NCI-H1694 treated with DMSO at 0.1 percent for 48 hours (cell line): ENCODE data around the gene ELANE.

Experiments
- DNase-seq: peaks from one replicate; lab custom pipeline; 2025; lab: John Stamatoyannopoulos, UW

Gene ELANE

DNA sequence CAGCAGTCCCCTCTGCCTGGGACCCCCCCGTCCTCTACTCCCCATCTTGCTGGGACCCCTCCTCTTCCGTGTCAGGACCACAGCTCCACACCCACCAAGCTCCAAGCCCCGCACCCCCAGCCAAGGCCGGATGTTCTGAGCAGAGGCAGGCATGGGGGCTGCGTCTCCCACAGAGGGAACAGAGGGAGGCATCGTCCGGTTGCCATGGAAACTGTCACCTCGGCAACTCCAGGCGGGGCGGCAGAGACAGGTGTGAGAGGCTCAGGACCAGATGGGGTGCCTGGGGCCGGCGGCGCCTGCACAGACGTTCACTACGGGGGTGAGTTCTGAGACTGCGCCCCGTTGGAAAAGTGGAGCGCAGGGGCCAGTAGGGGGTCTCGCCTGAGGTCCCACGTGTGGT lies 46.6 kb downstream of the ELANE start:
- DNase-seq, result peak; percentile 61

DNA sequence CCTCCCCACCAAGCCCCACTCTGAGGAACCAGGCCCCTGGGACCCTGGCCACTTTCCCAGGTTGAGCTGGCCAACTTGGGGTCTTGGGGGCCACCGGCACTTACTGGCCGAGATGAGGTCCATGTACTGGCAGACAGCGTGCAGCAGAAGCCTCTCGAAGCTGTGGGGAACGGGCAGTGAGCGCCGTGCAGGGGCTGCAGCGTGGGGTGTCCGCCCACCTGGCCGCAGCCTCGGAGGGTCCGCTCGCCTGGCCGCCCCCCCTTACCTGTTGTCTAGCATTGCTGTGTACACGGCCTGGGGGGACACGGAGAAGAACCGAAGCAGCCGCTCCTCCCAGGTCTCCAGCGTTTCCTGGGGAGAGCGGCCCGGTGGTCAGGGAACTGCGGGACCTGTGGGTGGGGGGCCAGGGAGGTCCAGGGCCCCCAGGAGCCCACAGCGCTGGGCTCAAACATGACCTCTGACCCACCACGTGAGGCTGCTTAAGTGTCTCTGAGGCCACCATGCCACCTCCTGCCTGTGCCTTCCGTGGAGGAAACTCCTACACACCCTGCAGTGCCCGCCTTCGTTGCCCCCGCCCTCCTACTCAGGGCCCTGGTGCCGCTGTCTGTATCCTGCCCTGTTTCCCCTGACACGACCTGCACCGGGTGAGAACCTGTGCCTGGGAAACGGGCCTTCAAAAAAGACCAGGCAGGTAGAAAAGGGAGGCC lies 47.4 kb downstream of the ELANE start:
- DNase-seq, result no peak

DNA sequence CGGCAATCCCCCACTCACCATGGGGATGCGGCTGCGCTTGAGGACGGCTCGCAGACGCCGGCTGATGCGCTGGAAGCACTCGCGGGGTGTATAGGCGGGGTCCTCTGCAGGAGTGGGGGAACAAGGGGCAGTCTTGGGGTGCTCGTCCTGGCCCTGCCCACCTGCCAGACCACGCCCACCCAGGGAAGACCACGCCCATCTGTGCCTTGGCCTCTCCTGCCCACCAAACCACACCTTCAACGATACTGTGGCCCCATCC lies 47.9 kb downstream of the ELANE start:
- no peak for DNase-seq

DNA sequence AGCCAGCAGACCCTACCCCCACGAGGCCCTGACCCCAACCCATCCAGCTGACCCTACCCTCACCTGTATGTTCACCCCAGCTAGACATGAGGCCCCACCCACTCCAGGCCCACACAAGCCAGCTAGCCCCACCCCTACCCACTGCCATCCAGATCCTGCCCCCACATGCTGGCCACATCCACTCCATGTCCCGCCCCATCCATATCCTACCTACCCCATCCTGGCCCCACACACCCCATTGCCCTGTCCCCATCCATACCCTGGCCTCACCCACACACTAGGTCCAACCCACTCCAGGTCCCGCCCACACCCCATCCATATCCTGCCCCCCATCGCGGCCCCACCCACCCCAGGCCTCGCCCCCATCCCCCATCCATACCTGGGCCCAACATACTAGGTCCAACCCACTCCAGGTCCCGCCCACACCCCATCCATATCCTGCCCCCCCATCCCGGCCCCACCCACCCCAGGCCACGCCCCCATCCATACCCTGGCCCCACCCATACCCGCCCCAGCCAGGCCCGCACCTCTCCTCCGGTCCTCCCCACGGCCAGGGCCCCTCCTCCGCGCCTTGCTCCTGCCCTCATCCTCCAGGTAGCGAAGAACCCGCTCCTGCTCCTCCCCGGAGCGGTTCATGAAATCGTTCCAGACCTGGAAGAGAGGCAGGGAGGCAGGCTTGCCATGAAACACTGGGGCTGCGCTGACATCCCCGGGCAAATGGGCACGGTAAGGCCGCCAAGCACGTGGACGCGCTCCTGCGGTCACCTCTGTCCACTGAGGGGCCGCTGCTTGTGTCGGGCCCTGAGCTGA lies 48.4 kb downstream of the ELANE start:
- DNase-seq, result no peak

DNA sequence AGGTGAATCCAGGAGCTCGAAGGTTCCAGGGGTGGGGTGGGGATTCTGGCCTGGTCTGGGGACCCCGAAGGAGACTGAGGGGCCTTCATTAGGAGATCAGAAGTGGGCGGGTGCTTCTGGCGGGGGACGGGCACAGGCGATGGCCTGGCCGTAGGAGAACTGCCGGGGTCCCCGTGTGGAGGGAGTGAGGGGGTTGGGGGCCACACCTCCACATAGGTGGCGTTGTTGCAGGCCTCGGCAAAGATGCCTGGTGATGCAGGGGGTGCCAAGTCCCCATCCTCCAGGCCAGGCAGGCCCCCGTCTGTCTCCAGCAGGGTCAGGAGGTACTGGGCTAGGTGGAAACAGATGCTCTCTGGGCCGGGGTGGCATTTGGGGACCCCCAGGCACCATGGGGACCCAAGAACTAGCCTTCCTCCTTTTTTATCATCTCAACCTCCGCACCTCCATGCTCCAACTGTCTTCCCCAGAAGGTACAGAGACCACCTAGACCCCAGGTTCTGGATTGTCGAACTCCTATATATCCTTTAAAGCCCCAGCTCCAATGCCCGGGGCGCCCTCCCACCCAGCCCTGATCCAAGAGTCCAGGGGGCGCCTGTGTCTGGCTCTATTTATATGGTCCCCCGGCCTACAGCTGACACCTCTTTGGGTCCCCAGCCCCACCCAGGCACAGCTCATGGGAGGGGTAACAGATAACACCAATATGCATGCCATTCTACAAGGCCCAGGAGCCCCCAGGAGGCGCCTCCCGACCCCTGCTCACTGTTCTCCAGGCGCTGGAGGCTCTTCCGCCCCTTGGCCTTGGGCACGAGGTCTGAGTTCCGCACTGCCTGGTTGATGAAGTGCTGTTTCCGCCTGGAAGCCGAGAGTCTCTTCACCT lies 49.4 kb downstream of the ELANE start:
- no peak for DNase-seq

DNA sequence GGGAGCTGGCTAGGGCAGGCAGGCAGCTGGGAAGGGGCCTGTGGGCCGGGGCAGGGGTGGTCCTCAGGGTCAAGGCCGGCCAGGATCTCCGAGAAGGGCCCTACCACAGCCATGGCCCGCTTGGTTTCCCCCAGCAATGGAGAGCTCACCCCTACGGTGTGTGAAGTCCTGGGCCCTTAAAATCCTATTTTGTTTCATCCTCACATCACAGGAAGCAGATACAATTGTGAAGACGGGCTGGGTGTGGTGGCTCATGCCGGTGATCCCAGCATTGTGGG lies 49.9 kb downstream of the ELANE start:
- no peak for DNase-seq

DNA sequence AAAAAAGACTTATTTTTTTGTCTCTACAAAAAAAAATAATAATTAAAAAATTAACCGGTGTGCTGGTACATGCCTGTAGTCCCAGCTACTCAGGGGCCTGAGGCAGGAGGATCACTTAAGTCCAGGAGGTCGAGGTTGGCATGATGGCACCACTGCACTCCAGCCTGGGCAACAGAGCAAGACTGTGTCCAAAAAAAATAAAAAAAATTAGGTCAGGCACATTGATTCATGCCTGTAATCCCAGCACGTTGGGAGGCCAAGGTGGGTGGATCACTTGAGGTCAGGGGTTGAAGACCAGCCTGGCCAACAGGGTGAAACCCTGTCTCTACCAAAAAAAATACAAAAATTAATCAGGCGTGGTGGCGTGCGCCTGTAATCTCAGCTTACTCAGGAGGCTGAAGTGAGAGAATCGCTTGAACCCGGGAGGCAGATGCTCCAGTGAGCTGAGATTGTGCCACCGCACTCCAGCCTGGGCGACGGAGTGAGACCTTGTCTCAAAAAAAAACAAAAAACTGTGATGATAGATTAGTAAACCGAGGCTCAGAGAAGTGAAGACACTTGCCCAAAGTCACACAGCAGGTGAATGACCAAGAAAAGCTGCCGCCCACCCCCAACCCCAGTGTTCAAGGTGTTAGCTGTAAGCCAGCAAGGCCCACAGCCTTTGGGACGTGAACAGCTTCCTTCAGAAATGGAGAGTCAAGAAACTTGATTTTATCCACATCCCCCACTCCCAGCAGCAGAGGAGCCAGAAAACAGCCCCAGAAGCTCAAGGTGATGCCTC lies 50.5 kb downstream of the ELANE start:
- no peak for DNase-seq

DNA sequence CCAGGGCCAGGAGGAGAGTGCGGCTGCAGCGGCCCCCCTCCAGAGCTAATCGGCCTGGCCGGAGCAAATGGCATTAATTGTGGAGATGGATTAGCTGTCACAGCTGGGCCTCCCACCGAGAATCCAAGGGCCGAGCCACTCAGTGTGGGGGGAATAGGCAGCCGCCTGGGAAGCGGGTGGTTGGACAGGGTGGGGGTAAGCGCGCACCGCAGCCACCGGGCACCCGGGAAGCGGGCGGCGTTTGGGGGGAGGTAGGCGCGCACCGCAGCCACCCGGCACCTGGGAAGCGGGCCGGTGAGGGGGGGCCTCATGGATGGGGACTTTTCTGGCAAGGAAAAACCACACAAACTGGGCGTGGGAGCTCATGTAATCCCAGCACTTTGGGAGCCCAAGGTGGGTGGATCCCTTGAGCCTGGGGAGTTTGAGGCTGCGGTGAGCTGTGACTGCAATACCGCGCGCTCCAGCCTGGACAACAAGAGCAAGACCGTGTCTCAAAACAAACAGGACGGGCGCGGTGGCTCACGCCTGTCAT lies 51.2 kb downstream of the ELANE start:
- DNase-seq, result no peak

DNA sequence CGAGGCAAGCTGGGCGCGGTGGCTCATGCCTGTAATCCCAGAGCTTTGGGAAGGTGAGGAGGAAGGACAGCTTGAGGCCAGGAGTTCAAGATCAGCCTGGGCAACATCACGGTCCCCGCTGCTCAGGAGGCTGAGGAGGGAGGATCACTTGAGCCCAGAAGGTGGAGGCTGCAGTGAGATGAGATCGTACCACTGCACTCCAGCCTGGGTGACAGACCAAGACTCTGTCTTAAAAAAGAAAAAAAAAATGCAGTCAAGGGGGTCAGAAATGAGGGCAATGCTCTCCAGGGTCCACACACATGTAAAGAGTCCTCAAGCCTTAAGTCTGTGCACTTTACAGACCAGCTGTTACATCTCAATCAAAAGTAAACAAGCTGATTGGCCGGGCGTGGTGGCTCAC lies 52.4 kb downstream of the ELANE start:
- DNase-seq, result no peak
